HG03039 (cell line): ENCODE data around the gene KLF11.
"Not testable (repeated sequence)": the region's sequence is repeated elsewhere in the genome, so short reads cannot be mapped to it uniquely, and the experiment has no call there.

Source experiments
- ATAC-seq: cut with Tn5 transposase; IDR thresholded peaks from one replicate; pipeline ENCODE4 v1.9.1; 2021; ENCODE audit warnings: mild to moderate bottlenecking, moderate library complexity; ENCODE audit not compliant: unreplicated experiment

Gene KLF11

DNA sequence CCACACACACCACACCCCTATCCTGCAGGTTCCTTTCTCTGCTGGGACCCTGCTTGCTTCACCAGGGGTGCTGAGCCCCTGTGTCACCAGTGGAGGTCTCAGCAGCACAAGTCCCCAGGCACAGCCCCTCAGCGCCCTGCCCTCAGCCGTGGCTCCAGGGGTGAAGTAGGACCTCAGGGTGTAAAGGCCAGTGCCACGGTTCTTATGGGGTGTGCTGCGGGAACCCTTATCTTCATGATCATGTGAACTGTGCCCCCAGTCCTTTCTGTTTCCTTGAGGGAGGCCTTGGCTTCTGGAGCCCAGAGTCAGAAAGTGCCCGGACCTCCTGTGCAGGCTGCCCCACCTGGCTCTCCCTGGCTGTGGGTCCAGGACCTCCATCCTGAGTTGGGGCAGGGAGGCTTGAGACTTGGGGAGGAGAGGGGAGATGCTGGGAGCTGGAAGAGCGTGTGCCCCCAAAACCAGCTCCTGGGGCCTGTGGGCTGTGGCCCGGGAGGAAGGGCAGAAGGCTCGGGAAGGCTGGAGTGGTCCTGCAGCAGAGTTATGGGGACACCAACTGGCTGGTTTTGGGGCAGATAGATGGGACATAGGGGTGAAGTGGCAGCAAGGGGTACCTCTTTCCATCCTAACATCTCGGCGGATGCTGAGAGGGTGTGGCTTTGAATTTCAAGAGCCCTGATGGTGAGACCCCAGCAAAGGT, 20.2 kb upstream of the KLF11 start:
- ATAC-seq: no peak

DNA sequence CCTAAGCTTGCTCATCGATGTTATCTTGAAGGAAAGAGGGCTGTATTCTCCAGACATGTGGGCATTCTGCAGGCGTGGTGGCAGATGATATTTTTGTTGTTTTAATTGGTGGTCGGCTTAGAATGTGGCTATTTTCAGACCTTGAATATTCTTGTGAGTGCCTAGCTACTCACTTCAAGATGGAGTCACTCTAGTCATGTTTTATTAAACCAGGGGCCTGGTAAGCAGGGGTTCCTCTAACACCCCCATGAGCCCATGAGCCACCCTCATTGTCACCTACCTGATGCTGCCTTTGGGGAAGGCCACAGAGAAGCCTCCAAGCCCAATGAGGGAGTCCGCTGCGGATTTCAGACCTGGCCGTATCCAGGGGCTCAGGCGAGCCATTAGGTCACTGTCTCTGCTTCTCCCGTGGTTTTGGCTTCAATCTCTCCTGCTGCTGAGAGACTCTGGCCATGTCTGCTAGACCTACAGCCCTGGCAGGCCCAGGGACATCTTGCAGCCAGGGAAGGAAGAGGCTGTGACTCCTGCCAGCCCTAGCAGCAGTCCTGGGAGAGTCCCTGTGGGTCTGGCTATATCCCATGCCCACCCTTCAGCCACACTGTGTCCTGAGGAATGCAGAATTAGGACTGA, 16.3 kb upstream of the KLF11 start:
- ATAC-seq: no peak

DNA sequence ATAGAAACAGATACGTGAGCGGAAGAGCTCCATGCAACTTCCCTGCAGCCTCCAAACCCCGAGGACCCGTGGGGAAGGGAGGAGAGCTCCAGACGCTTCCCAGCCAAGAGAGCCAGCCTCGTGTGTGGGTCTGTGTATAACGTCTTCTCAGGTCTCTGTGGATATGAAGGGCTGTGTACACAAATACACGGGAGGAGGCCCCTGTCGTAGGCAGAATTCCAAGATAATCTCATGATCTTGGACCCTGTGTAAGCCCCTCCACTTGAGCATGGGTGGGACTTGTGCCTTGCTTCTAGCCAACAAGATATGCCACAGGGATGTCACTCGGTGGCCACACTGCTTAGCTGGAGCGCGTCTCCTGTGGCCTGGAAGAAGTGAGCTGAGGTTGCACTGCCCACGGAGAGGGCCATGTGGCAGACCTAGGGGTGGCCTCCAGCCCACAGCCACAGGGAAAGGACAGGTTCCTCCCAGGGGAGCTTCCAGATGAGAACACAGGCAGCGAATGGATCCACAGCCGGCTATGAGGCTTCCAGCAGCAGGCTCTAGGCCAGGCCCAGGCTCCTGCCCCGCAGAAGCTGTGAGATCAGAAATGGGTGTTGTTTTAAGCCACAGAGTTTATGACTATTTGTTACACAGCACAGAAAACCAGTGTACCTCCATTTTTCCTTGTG, 15.6 kb upstream of the KLF11 start:
- ATAC-seq: no peak

DNA sequence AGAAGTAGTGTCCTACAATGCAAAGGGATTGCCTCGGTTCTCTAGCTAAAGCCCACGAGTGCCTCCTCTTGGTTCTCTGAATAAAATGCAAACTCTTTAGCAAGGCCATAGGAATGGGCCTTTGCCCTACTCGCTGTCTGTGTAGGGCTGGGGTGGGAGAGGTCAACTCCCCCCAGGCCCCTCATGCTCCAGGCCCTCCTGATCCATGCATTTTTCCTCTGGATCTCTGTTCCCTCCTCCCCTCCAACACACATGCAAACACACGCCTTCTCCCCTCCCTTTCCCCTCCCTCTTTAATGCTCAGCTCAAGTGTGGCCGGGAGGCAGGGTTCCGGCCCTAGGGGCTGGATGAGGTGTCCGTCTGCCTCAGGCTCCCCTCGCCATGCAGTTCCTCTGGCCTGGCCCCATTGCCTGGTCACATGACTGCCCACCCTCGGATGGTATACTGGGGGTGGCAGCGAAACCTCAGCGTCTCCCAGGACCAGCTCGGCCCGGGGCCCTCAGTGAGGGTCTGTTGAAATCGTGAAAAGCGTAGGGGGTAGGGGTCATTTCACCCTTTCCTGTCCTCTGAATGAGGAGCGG, 14.9 kb upstream of the KLF11 start:
- no peak for ATAC-seq

DNA sequence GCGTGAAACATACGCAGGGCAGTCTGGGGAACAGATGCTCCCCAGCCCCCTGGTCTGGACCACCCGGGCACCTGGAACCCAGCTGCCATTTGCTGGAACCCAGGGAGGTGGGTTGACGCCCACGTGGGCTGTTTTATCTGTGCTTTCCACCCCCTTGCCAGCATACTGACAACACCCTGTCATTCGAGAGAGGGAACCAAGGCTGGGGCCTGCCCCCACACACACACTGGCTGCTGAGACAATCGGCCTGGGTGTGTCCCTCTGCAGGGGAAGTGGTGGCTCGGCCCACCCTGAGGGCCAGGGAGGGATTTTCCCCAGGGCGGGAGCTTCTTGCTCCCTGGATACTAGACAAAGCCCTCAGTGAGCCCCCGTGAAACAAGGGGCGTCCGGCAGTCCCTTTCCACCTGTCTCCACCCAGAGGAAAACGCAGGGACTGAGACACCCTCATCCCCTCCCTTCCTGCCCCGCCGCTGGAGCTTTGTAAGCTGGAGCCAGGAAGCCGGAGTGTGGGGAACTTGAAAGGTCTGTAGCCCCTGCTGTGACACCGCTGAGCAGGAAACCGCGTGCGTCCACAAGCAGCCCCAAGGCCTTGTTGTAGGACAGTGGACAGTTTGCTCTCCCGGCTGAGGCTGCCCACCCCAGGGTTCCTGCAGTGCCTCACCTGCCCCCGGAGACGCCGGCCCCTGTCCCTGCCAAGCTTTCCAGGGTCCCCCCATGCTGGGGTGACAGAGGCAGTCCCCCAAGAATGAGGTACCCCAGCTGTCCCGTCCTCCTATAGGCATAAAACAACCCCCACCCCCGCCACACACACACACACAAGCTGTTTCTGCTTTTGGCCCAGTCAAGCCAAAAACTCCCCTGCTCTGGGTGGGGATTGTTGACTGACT, 14.1 kb upstream of the KLF11 start:
- no peak for ATAC-seq

DNA sequence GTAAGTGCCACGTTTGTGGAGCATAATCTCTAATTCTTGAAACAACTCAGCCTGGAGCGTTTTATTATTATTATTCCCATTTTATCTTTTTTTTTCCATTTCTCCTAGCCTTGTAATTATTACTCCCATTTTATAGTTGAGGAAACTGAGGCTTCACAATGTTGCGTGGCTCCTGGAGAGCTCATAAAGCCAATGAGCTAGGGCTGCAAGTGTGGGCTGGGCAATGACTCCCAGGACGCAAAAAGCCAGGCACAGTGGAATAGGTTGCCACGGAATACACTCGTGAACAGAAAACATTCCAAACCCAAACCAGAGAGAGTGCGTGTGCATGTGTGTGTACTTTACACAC, 13.5 kb upstream of the KLF11 start:
- no peak for ATAC-seq

DNA sequence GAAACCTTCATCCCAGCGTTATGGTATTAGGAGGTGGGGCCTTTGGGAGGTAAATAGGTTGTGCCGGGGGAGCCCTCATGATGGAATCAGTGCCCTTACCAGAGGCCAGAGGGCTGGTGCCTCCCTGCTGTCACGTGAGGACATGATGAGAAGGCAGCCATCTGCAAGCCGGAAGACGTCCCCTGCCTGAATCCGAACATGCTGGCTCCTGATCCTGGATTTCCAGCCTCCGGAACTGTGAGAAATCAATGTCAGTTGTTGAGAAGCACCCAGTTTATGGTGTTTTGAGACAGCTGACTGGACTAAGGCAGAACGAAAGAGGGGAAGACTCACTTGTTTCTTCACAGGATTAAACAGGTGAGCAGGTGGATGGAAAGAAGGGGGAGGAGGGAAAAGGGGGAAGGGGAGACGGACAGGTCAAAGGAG, 13.0 kb upstream of the KLF11 start:
- no peak for ATAC-seq

DNA sequence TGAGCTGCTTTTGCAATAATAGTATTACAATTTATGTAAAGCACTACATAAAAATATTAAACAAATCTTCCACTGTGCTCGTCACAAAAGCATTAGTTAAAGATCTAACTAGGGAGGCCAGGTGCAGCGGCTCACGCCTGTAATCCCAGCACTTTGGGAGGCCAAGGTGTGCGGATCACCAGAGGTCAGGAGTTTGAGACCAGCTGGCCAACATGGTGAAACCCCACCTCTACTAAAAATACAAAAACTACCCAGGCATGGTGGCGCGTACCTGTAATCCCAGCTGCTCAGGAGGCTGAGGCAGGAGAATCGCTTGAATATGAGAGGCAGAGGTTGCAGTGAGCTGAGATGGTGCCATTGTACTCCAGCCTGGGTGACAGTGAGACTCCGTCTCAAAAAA, 12.6 kb upstream of the KLF11 start:
- not testable (repeated sequence) for ATAC-seq

DNA sequence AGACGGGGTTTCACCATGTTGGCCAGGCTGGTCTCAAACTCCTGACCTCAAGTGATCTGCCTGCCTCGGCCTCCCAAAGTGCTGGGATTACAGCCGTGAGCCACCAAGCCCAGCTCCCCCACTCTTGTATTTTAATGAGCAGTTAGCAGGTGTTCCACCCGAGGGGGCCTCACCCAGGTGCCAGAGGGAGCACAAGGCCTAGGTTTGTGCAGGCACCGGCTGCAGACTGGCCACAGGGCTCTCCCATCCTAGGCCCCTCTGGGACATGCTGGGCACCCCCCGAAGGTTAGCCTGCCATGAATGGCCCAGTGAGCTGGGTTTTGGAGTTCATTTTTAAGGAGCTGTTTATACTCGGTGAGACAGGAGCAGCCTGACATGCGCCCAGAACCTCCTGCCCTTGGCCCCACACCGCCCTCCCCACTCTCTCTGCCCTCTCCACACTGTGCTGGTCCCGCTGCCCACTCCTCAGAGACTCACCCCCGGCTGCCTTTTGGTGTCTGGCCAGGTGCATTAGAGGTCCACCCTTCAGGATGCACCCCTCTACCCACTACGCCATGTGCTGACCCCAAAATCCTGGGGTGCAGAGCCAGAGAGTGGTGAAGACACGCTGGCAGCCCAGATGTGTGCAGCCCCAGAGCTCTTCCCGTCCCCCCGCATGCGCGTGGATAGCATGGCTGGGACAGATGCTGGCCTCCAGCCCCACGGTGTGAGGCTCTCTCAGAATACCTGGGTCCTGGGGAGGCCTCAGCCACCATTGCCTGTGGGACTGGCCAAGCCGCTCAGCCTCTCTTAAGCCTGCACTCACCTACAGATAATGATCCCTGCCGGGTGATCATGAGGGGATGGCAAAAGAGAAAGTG, 11.2 kb upstream of the KLF11 start:
- no peak for ATAC-seq

DNA sequence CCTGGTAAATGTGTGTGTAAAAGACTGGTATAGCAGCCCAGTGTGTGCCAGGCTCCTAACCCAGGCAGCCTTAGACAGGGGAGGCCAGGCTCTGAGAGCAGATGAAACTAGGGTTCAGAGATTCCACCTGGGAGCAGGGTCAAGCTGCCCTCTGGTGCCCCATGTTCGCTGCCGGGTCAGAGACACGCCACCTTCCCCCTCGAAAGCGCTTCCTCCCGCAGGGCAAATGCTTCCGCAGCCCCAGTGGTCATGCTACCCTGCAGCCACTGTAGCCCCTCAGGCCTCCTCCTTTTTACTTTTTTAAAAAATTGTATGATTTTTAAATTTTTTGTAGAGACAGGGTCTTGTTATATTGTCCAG, 10.6 kb upstream of the KLF11 start:
- ATAC-seq: no peak

DNA sequence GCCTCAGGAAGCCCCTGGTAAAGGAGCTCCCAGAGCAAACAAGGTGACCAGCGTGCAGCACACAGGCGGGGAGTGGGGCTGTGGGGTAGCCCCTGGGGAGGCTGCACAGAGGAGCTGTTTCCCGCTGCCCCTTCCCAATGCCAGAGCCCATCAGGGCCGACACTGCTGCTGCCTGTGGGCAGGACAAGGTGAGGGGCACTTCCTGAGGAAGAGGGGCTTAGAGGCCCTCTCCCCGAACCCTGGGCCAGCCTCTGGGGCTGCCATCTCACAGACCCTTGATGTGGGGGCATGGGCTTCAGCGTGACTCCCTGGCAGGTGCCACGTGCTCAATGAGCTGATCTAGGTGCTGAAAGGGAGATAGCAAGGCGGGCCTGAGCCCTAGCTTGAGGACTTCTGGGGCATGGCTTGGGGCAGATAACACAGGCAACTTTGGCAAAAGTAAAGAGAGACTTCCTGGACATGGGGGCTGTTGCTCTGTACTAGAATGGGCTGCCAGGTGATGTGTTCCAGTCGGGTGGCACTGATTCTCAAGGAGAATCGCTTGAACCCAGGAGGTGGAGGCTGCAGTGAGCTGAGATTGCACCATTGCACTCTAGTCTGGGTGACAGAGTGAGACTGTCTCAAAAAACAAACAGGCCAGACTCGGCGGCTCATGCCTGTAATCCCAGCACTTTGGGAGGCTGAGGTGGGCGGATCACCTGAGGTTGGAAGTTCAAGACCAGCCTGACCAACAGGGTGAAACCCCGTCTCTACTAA, 9.9 kb upstream of the KLF11 start:
- ATAC-seq: no peak

DNA sequence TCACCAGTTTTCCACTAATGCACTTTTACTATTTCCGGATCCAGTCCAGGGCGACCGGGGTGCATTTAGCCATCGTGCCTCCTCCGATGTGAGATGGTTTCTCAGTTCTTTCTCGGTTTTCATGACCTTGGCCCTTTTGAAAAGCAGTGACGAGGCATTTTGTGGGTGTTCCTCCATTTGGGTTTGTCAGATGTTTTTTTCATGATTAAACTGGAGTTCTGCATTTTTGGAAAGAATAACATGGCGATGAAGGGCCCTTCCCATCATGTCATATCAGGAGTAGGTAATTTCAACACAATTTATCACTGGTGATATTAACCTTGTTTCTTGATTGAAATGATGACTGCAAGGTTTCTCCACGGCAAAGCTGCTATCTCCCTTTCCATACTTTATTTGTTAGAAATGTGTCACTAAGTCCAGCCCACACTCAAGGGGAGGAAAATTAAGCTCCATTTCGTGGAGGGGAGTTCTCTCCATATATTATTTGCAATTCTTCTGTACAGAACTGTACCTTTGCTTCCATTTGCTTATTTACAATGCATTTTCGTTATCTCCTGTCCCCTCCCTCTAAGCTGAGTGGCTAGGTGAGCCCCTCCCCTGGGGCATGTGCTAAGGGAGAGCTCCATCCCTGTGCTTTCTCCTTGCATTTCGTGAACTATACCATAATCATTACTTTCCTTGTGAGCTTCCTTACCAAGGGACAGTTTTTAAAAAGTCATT, 8.9 kb upstream of the KLF11 start:
- no peak for ATAC-seq

DNA sequence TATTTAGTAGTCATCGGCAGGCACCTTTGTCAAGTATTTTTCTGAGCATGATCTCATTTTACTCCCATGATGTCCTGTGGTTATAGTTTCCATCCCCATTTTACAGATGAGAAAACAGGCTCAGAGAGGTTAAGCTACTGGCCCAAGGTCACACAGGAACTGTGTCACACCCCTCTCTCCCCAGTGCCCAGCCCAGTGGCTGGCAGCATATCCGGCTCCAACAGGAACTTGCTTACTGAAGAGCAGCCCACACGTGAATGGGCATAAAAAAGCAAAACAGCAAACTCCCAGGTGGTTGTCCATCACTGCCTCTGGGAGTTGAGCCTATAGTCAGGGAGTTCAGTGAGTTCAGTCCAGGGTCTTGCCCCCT, 8.3 kb upstream of the KLF11 start:
- ATAC-seq: no peak

DNA sequence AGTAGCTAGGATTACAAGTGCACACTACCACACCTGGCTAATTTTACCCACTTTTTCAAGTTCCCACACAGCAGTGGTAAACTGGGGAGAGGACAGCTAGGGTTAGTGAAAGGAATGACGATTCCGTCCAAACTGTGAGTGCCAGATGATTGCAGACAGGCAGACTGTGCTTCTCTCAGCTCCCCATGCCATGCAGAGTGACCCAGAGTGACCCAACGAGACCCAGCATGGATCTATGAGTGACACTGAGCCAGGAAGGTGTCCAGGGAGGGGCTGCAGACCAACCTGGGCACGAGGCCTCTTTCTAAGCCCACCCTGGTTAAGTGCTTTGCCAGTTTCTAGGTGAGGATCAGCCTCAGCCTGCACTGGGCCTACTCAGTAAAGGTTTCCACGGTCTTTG, 7.7 kb upstream of the KLF11 start:
- ATAC-seq: no peak

DNA sequence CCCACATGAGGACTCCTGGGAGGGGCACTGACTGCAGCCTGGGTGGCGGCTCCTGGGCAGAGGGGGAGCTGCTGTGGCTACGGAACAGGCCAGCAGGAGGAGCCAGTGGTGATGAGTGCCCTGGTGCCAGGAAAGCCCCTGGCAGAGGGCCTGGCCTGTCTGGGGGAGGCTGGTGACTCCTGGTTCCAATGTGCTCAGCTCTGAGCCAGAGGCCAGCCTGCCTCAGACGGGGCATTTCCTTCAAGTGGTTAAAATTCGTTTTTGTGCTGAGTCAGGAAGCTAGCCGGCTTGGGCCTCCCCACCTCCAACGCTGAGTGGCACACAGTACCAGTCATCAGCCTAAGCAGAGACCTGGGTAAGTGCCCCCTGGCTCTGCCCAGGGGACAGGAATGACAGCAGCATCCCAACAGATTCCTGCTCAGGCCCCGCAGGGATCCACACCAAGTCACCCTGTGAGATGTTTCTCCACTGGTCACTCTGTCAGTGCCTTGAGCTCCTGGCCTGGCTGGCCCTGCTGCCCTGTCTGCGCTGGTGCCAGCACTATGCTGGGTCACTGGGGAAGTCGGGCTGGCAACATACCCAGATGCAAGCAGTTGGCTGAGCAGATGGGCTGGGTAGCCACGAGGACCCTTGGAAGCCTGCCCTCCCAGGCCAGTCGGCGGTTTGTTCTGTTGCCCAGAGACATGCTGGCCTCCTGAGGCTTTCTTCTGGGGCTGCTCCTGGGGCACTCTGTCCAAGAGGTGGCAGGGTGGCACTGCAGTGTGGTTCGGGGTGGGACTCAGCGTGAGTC, 7.1 kb upstream of the KLF11 start:
- ATAC-seq: no peak

DNA sequence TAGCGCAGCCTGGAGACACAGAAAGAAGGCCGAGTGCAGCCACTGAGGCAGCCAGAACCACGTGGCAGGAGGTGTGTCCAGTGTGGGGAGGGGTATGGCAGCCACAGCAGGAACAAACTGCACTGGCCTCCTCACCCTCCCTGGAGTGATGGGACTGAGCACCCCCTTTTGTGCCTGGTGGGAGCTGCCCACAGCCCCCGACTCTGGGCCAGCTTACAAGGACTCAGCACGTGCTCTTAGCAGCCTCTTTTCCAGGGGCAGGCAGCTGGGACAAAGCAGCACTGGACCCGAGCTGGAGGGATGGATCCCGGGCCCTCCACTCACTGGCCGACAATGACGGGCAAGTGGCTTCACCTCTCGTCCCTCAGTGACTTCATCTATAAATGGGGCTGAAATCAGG, 5.2 kb upstream of the KLF11 start:
- ATAC-seq: no peak

DNA sequence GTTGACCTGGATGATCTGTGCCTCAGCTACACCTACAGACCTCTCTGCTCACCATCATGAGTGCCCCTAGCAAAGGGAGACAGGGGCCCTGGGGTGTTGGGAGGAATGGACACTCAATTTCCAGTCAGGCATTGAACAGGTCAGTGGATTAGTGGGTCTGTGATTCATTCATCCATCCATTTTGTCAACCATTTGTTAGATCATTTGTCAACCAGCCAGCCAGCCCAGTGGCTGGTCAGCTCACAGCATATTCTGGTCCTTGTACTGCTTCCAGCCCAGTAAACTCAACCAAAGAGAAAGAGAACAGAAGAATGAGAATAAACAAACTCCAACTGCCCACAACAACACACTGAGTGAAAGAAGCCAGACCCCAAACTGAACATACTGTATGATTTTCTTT, 4.6 kb upstream of the KLF11 start:
- ATAC-seq: no peak
